IMR-90 (cell line): Measurements from ENCODE around the gene ATP8B4. TPM values are rescaled to one million over a fixed set of nuclear protein-coding genes. Genes with fewer than 3 reads are reported as not detected.

Experiments used
- ATAC-seq: fragments of 200-7000 bp; cut with Tn5 transposase; 2 replicates; pipeline ENCODE4 v1.9.1; 2020; ENCODE audit warnings: low read depth, mild to moderate bottlenecking, moderate library complexity
- BruUV-seq: library from RNA; stranded (reverse); fragments of 400-500 nt; replicated peaks from 2 replicates; lab custom pipeline; 2021; lab: Mats Ljungman, UMichigan
- CTCF ChIA-PET: fragments of 300-600 bp; formaldehyde crosslinking; extraction: SDS; loops from one replicate; lab custom pipeline; 2021; ENCODE audit warnings: antibody characterized with exemption; lab: Yijun Ruan, JAX
- POLR2A ChIA-PET: fragments of 300-600 bp; sonication (Branson Sonifier 250); formaldehyde crosslinking; loops from one replicate; lab custom pipeline; 2022; ENCODE audit warnings: antibody characterized with exemption; ENCODE audit not compliant: unreplicated experiment; lab: Charles Lee
- DNase-seq: peaks from one replicate; pipeline ENCODE4 v3.0.0; 2013
- H2AFZ ChIP-seq: replicated peaks from 2 replicates; pipeline ENCODE3; 2013; ENCODE audit warnings: low read length, mild to moderate bottlenecking; ENCODE audit not compliant: poor library complexity
- H2AK5ac ChIP-seq: 2 replicates; pipeline ENCODE4 v1.6.1; 2013; ENCODE audit warnings: low read depth, low read length, inconsistent platforms
- H2AK9ac ChIP-seq: replicated peaks from 2 replicates; pipeline ENCODE3; 2013; ENCODE audit warnings: mild to moderate bottlenecking, low read depth, low read length, moderate library complexity; ENCODE audit not compliant: poor library complexity
- H2BK120ac ChIP-seq: 2 replicates; pipeline ENCODE4 v1.6.1; 2013; ENCODE audit warnings: low read depth, low read length, inconsistent platforms
- H2BK15ac ChIP-seq: 3 replicates; pipeline ENCODE4 v1.6.1; 2013; ENCODE audit warnings: low read depth, low read length, inconsistent platforms
- H2BK20ac ChIP-seq: 2 replicates; pipeline ENCODE4 v1.6.1; 2013; ENCODE audit warnings: low read depth, mild to moderate bottlenecking, inconsistent platforms, low read length, moderate library complexity
- H2BK5ac ChIP-seq: 2 replicates; pipeline ENCODE4 v1.6.1; 2013; ENCODE audit warnings: mild to moderate bottlenecking, low read depth, low read length, inconsistent platforms; ENCODE audit not compliant: poor library complexity, severe bottlenecking
- H3K14ac ChIP-seq: replicated peaks from 2 replicates; pipeline ENCODE4 v1.6.1; 2013; ENCODE audit warnings: low read depth, low read length, inconsistent platforms
- H3K18ac ChIP-seq: 2 replicates; pipeline ENCODE4 v1.6.1; 2013; ENCODE audit warnings: low read depth, low read length, control low read depth
- H3K23ac ChIP-seq: 2 replicates; pipeline ENCODE4 v1.6.1; 2013; ENCODE audit warnings: low read depth, low read length, inconsistent platforms
- H3K27ac ChIP-seq: 2 replicates; pipeline ENCODE4 v1.5.1; 2013; ENCODE audit warnings: mild to moderate bottlenecking, control low read depth, low read length; ENCODE audit not compliant: insufficient read depth
- H3K27me3 ChIP-seq: 2 replicates; pipeline ENCODE4 v1.6.1; 2013; ENCODE audit warnings: low read length; ENCODE audit not compliant: control insufficient read depth, insufficient read depth
- H3K36me3 ChIP-seq: 2 replicates; pipeline ENCODE4 v1.6.1; 2013; ENCODE audit warnings: low read length, mixed read lengths; ENCODE audit not compliant: control insufficient read depth, insufficient read depth
- H3K4ac ChIP-seq: 2 replicates; pipeline ENCODE4 v1.6.1; 2013; ENCODE audit warnings: low read depth, low read length, inconsistent platforms
- H3K4me1 ChIP-seq: 2 replicates; pipeline ENCODE4 v1.6.1; 2013; ENCODE audit warnings: low read length, mixed read lengths; ENCODE audit not compliant: control insufficient read depth, insufficient read depth
- H3K4me2 ChIP-seq: 2 replicates; pipeline ENCODE4 v1.6.1; 2013; ENCODE audit warnings: low read depth, mild to moderate bottlenecking, control low read depth, low read length, moderate library complexity
- H3K4me3 ChIP-seq: 2 replicates; pipeline ENCODE4 v1.5.1; 2013; ENCODE audit warnings: low read depth, mild to moderate bottlenecking, control low read depth, low read length, moderate library complexity; ENCODE audit not compliant: insufficient read depth
- H3K56ac ChIP-seq: 2 replicates; pipeline ENCODE4 v1.6.1; 2013; ENCODE audit warnings: low read length, inconsistent platforms; ENCODE audit not compliant: insufficient read depth; ENCODE audit errors: extremely low read depth
- H3K79me1 ChIP-seq, 2 experiments: 2 replicates each; pipeline ENCODE4 v1.6.1; 2013; ENCODE audit warnings: low read length in 2 of 2, inconsistent platforms in 1 of 2, low read depth in 1 of 2
- H3K9ac ChIP-seq: 2 replicates; pipeline ENCODE4 v1.6.1; 2013; ENCODE audit warnings: low read depth, low read length, control low read depth
- H3K9me1 ChIP-seq: 2 replicates; pipeline ENCODE4 v1.6.1; 2013; ENCODE audit warnings: low read length, inconsistent platforms; ENCODE audit not compliant: insufficient read depth
- H3K9me3 ChIP-seq: 2 replicates; pipeline ENCODE4 v1.6.1; 2013; ENCODE audit warnings: low read length; ENCODE audit not compliant: control insufficient read depth, insufficient read depth
- H4K20me1 ChIP-seq: 2 replicates; pipeline ENCODE4 v1.6.1; 2013; ENCODE audit warnings: low read length, inconsistent platforms; ENCODE audit not compliant: insufficient read depth
- H4K5ac ChIP-seq: 2 replicates; pipeline ENCODE4 v1.6.1; 2013; ENCODE audit warnings: mild to moderate bottlenecking, low read depth, low read length, control low read depth
- H4K8ac ChIP-seq, 2 experiments: 2 replicates each; pipeline ENCODE4 v1.6.1; 2013; ENCODE audit warnings: low read depth in 2 of 2, low read length in 2 of 2, control low read depth in 1 of 2, inconsistent platforms in 1 of 2
- H4K91ac ChIP-seq: 2 replicates; pipeline ENCODE4 v1.6.1; 2013; ENCODE audit warnings: low read depth, low read length, inconsistent platforms; ENCODE audit not compliant: insufficient read depth
- BHLHE40 ChIP-seq: fragments of 150-350 bp; IDR thresholded peaks from 2 replicates; pipeline ENCODE4 v1.6.1; 2016; ENCODE audit warnings: mild to moderate bottlenecking, low read depth, low read length
- CEBPB ChIP-seq: IDR thresholded peaks from 2 replicates; pipeline ENCODE4 v1.6.1; 2012; ENCODE audit warnings: low read depth, low read length, improper control_type of control experiment
- CHD1 ChIP-seq: IDR thresholded peaks from 2 replicates; pipeline ENCODE4 v1.6.1; 2012; ENCODE audit warnings: low read depth, low read length, improper control_type of control experiment
- FOS ChIP-seq: fragments of 150-350 bp; IDR thresholded peaks from 2 replicates; pipeline ENCODE4 v1.6.1; 2016; ENCODE audit warnings: low read depth, low read length
- MAFK ChIP-seq: IDR thresholded peaks from 2 replicates; pipeline ENCODE4 v1.6.1; 2012; ENCODE audit warnings: low read depth, low read length, improper control_type of control experiment
- MAZ ChIP-seq: IDR thresholded peaks from 2 replicates; pipeline ENCODE4 v1.6.1; 2012; ENCODE audit warnings: low read depth, mild to moderate bottlenecking, low read length, improper control_type of control experiment, moderate library complexity, borderline replicate concordance
- MXI1 ChIP-seq: IDR thresholded peaks from 2 replicates; pipeline ENCODE4 v1.6.1; 2012; ENCODE audit warnings: low read depth, mild to moderate bottlenecking, low read length, moderate library complexity, borderline replicate concordance
- NFE2L2 ChIP-seq: fragments of 150-350 bp; IDR thresholded peaks from 2 replicates; pipeline ENCODE4 v1.6.1; 2016; ENCODE audit warnings: low read depth, mild to moderate bottlenecking, low read length
- POLR2A ChIP-seq: IDR thresholded peaks from 2 replicates; pipeline ENCODE4 v1.6.1; 2012; ENCODE audit warnings: mild to moderate bottlenecking, low read depth, low read length
- RAD21 ChIP-seq: IDR thresholded peaks from 2 replicates; pipeline ENCODE4 v1.6.1; 2012; ENCODE audit warnings: low read length, improper control_type of control experiment
- RCOR1 ChIP-seq: IDR thresholded peaks from 2 replicates; pipeline ENCODE4 v1.6.1; 2012; ENCODE audit warnings: mild to moderate bottlenecking, low read length, improper control_type of control experiment; ENCODE audit not compliant: insufficient replicate concordance
- RFX5 ChIP-seq: IDR thresholded peaks from 2 replicates; pipeline ENCODE4 v1.8.0; 2012; ENCODE audit warnings: low read depth, mild to moderate bottlenecking, low read length, moderate library complexity
- SMC3 ChIP-seq: fragments of 150-350 bp; IDR thresholded peaks from 2 replicates; pipeline ENCODE4 v1.6.1; 2016; ENCODE audit warnings: low read depth, mild to moderate bottlenecking, antibody characterized with exemption, low read length, moderate library complexity
- dilution Hi-C: fragments of 300-500 bp; cut with HindIII; formaldehyde crosslinking; loops from one replicate; pipeline ENCODE4 v1.14.3; 2018; ENCODE audit warnings: low sequenced_read_pairs; ENCODE audit not compliant: unreplicated experiment
- in situ Hi-C: fragments of 300-500 bp; cut with MboI; formaldehyde crosslinking; loops from 3 replicates; pipeline ENCODE4 v1.14.3; 2019; ENCODE audit warnings: low sequenced_read_pairs, inconsistent platforms, mixed read lengths
- intact Hi-C: fragments of 100-400 bp; cut with micrococcal nuclease; formaldehyde crosslinking; loops from 2 replicates; pipeline ENCODE4 v1.10.0; 2022
- polyA plus RNA-seq, 3 experiments: library from polyadenylated mRNA; depleted of rRNA; stranded (reverse); fragments of >200 nt; gene quantifications; 2 replicates each; pipeline ENCODE4 v1.2.3, GENCODE V29; 2012; ENCODE audit warnings: low replicate concordance in 1 of 3
- total RNA-seq: library from RNA; depleted of rRNA; stranded (reverse); fragments of >200 nt; gene quantifications from 2 replicates; pipeline ENCODE4 v1.2.3, GENCODE V29; 2012
- TF ChIP-seq, protein P1 (sequence below): conservative IDR thresholded peaks from 2 replicates; pipeline ENCODE4 v1.5.1; 2012; ENCODE audit warnings: mild to moderate bottlenecking, low read depth, low read length, improper control_type of control experiment
- TF ChIP-seq, protein P2 (sequence below): fragments of 150-350 bp; IDR thresholded peaks from 2 replicates; pipeline ENCODE4 v1.6.1; 2016; ENCODE audit warnings: low read depth, mild to moderate bottlenecking, low read length, moderate library complexity, borderline replicate concordance
- TF ChIP-seq, protein P3 (sequence below): fragments of 150-350 bp; IDR thresholded peaks from 2 replicates; pipeline ENCODE4 v1.6.1; 2017; ENCODE audit warnings: mild to moderate bottlenecking, antibody characterized with exemption, low read length, low read depth

ATP8B4 gene
- total and polyA plus RNA-seq, 2 of the 4 experiments (the other 2 are of a cell fraction): 0.12 to 0.54 TPM

DNA sequence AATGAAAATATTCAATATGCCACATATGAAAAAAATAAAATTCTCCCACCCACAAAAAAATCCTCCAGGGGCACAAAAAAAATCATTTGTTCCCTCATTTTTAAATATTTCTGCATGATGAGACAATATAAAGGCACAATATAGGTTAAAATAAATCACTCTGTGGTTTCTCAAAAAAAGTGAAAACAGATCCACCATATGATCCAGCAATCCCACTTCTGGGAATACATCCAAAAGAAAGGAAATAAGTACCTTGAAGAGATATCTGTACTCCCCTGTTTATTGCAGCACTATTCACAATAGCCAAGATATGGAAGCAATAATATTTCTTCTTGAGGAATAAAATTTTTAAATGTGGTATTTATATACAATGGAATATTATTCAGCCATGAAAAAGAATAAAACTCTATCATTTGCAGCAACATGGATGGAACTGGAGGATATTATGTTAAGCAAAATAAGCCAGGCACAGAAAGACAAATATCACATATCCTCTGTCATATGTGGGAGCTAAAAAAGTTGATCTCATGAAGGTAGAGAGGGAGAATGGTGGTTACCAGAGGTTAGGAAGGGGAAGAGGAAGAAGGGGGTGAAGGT lies 1.5 kb downstream of the ATP8B4 start:
- ATAC-seq (no peak), DNase-seq (no peak)
- no peak overlapping the region for H4K91ac ChIP-seq
- H2BK120ac ChIP-seq: no peak overlapping the region
- POLR2A ChIA-PET: no interaction called here
- no peak overlapping the region for H4K5ac ChIP-seq
- no peaks in the 10 kb centered on the region for H3K9me3 ChIP-seq
- no peaks in the 10 kb centered on the region for H3K36me3 ChIP-seq
- no peak overlapping the region for H2BK15ac ChIP-seq
- CTCF ChIA-PET: interaction anchor here (1.0 kb wide), 1 partner anchor 9 kb away, joined by 3 read pairs; no protein-coding TSS in a partner anchor
- no peak overlapping the region for H2AK5ac ChIP-seq
- no peak overlapping the region for H2AFZ ChIP-seq
- H2BK5ac ChIP-seq: no peak overlapping the region
- dilution Hi-C loops: no loop called here
- BruUV-seq: no TSS peak
- in situ Hi-C loops: no loop called here
- H4K8ac ChIP-seq: no peak overlapping the region
- no peaks in the 10 kb centered on the region for H4K20me1 ChIP-seq
- H3K27ac ChIP-seq: no peak overlapping the region
- H3K4ac ChIP-seq: no peak overlapping the region
- intact Hi-C loops: no loop called here
- H3K56ac ChIP-seq: no peak overlapping the region
- no peak overlapping the region for H3K9ac ChIP-seq
- H3K23ac ChIP-seq: no peak overlapping the region
- no peak overlapping the region for H3K4me3 ChIP-seq
- no peak overlapping the region for H2AK9ac ChIP-seq
- no peak overlapping the region for H2BK20ac ChIP-seq
- no peaks in the 10 kb centered on the region for H3K4me1 ChIP-seq
- TF ChIP-seq CEBPB: no peak
- TF ChIP-seq MXI1: no peak
- TF ChIP-seq, protein P1, sequence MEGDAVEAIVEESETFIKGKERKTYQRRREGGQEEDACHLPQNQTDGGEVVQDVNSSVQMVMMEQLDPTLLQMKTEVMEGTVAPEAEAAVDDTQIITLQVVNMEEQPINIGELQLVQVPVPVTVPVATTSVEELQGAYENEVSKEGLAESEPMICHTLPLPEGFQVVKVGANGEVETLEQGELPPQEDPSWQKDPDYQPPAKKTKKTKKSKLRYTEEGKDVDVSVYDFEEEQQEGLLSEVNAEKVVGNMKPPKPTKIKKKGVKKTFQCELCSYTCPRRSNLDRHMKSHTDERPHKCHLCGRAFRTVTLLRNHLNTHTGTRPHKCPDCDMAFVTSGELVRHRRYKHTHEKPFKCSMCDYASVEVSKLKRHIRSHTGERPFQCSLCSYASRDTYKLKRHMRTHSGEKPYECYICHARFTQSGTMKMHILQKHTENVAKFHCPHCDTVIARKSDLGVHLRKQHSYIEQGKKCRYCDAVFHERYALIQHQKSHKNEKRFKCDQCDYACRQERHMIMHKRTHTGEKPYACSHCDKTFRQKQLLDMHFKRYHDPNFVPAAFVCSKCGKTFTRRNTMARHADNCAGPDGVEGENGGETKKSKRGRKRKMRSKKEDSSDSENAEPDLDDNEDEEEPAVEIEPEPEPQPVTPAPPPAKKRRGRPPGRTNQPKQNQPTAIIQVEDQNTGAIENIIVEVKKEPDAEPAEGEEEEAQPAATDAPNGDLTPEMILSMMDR: no peak
- no peak for TF ChIP-seq NFE2L2
- no peak for TF ChIP-seq RFX5
- no peak for TF ChIP-seq MAFK
- no peak for TF ChIP-seq CHD1
- TF ChIP-seq RAD21: no peak
- TF ChIP-seq, protein P2, sequence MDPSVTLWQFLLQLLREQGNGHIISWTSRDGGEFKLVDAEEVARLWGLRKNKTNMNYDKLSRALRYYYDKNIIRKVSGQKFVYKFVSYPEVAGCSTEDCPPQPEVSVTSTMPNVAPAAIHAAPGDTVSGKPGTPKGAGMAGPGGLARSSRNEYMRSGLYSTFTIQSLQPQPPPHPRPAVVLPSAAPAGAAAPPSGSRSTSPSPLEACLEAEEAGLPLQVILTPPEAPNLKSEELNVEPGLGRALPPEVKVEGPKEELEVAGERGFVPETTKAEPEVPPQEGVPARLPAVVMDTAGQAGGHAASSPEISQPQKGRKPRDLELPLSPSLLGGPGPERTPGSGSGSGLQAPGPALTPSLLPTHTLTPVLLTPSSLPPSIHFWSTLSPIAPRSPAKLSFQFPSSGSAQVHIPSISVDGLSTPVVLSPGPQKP: no peak
- TF ChIP-seq, protein P3, sequence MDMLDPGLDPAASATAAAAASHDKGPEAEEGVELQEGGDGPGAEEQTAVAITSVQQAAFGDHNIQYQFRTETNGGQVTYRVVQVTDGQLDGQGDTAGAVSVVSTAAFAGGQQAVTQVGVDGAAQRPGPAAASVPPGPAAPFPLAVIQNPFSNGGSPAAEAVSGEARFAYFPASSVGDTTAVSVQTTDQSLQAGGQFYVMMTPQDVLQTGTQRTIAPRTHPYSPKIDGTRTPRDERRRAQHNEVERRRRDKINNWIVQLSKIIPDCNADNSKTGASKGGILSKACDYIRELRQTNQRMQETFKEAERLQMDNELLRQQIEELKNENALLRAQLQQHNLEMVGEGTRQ: no peak
- TF ChIP-seq POLR2A: no peak
- no peak for TF ChIP-seq MAZ
- no peak for TF ChIP-seq BHLHE40
- TF ChIP-seq FOS: no peak
- no peak for TF ChIP-seq RCOR1
- TF ChIP-seq SMC3: no peak
- H3K4me2 ChIP-seq: no peak overlapping the region
- no peaks in the 10 kb centered on the region for H3K79me1 ChIP-seq
- H3K27me3 ChIP-seq: no peaks in the 10 kb centered on the region
- H3K14ac ChIP-seq: no peak overlapping the region
- no peak overlapping the region for H3K18ac ChIP-seq
- no peaks in the 10 kb centered on the region for H3K9me1 ChIP-seq
